Measurements from ENCODE around the gene ANO7.

- TF ChIP-seq MAX (IDR thresholded peaks at IDR 0.05) = no peak
- no peak for TF ChIP-seq SP1 (IDR thresholded peaks at IDR 0.05; ENCODE audit: low read depth)
- TF ChIP-seq CTCF (IDR thresholded peaks at IDR 0.05 in 2 of 3, conservative IDR thresholded peaks at IDR 0.05 in 1 of 3; ENCODE audit: borderline replicate concordance in 1 of 3, insufficient read depth in 1 of 3, low read depth in 2 of 3, low read length in 2 of 3) = no peak
- TF ChIP-seq ZNF274 (IDR thresholded peaks at IDR 0.05; ENCODE audit: low read depth, low read length) = no peak
- no peak for TF ChIP-seq POLR2A (IDR thresholded peaks at IDR 0.05; ENCODE audit: borderline replicate concordance, extremely low read depth, insufficient read depth, insufficient read length)
- TF ChIP-seq POLR2AphosphoS5 (IDR thresholded peaks at IDR 0.05; ENCODE audit: low read depth, low read length) = no peak
- TF ChIP-seq EZH2 (IDR thresholded peaks at IDR 0.05) = no peak
- TF ChIP-seq ZFX (IDR thresholded peaks at IDR 0.05) = no peak
- TF ChIP-seq ATF3 (IDR thresholded peaks at IDR 0.05) = no peak
- no peak for TF ChIP-seq YY1 (IDR thresholded peaks at IDR 0.05; ENCODE audit: extremely low read depth, insufficient replicate concordance, low read depth, low read length)
These were observed 12.4 kb downstream of the ANO7 start for GRCh38 chr2:241200822-241201395.
